Suprapubic skin (tissue), 4 donors: Measurements from ENCODE around the gene HSPA13. TPM values are rescaled to one million over a fixed set of nuclear protein-coding genes. Genes with fewer than 3 reads are reported as not detected.

Experiments used
- DNase-seq, 2 donors: peaks; one replicate each; pipeline ENCODE4 v3.0.0-alpha.2; 2019; ENCODE audit warnings: low spot score in 2 of 2
- H3K27ac ChIP-seq: fragments of 200-600 bp; sonication (generic); one replicate; pipeline ENCODE4 v1.5.1; 2019
- H3K27me3 ChIP-seq: fragments of 200-600 bp; sonication (generic); one replicate; pipeline ENCODE4 v1.5.1; 2019
- H3K36me3 ChIP-seq: fragments of 200-600 bp; sonication (generic); one replicate; pipeline ENCODE4 v1.5.1; 2019
- H3K4me1 ChIP-seq: fragments of 200-600 bp; sonication (generic); one replicate; pipeline ENCODE4 v1.5.1; 2019
- H3K4me3 ChIP-seq: fragments of 200-600 bp; sonication (generic); one replicate; pipeline ENCODE4 v1.5.1; 2019; ENCODE audit warnings: mild to moderate bottlenecking
- H3K9me3 ChIP-seq: fragments of 200-600 bp; sonication (generic); one replicate; pipeline ENCODE4 v1.5.1; 2019
- CTCF ChIP-seq, 2 donors: fragments of 200-600 bp in 1 of 2; fragments of 450-650 bp in 1 of 2; sonication (generic) in 1 of 2; IDR thresholded peaks; one replicate each; pipeline ENCODE4 v1.5.1; 2016 to 2019; ENCODE audit warnings: antibody characterized with exemption in 2 of 2, mild to moderate bottlenecking in 1 of 2, moderate library complexity in 1 of 2
- EP300 ChIP-seq: sonication (generic); formaldehyde crosslinking; IDR thresholded peaks from one replicate; pipeline ENCODE4 v1.6.1; 2017; ENCODE audit warnings: antibody characterized with exemption
- POLR2A ChIP-seq, 2 donors: fragments of 450-650 bp; IDR thresholded peaks; one replicate each; pipeline ENCODE4 v1.6.1; 2017; ENCODE audit warnings: antibody characterized with exemption in 2 of 2, mild to moderate bottlenecking in 2 of 2, moderate library complexity in 2 of 2
- POLR2AphosphoS5 ChIP-seq, 3 donors: sonication (generic); formaldehyde crosslinking; IDR thresholded peaks; one replicate each; pipeline ENCODE4 v1.6.1; 2017; ENCODE audit warnings: antibody characterized with exemption in 3 of 3
- WGBS: methylation state at CpG from one replicate; pipeline ENCODE4 v1.1.5; 2018; 5-methylcytosine and 5-hydroxymethylcytosine counted together
- total RNA-seq, 4 donors: library from RNA; depleted of rRNA; stranded (reverse); fragments of >200 nt; gene quantifications; one replicate each; pipeline ENCODE4 v1.1.0, GENCODE V29; 2016

HSPA13 gene
- 1 to 10 TPM; 3.0 to 7.6 (median 7.2) TPM for total RNA-seq

GRCh38 chr21:14382835-14383595 lies at the start of gene HSPA13:
TSS of gene HSPA13 (minus strand) at chr21:14383146. CDS start at chr21:14383119, 27 bp downstream.
- Histone ChIP-seq H3K4me1 (peaks cover 35% of the 10 kb centered on the region), H3K27me3 (no peaks in the 10 kb centered on the region)
- WGBS: 0% methylated on average over 34 of the region's 46 CpGs

GRCh38 chr21:14418920-14419319 lies 36.0 kb upstream of the HSPA13 start:
- Histone ChIP-seq H3K27me3 (no peaks in the 10 kb centered on the region), H3K4me1 (no peaks in the 10 kb centered on the region), H3K27ac (no peak overlapping the region), H3K4me3 (no peak overlapping the region), H3K9me3 (peaks cover 29% of the 10 kb centered on the region), H3K36me3 (no peaks in the 10 kb centered on the region)
- DNase-seq: no peak
- 91% methylated on average over 2 of the region's 2 CpGs for WGBS
- TF ChIP-seq EP300 (no peak), CTCF (IDR thresholded peaks at IDR 0.05) (no peak), POLR2AphosphoS5 (IDR thresholded peaks at IDR 0.05) (no peak), POLR2A (IDR thresholded peaks at IDR 0.05) (no peak)

More at GRCh38 chr21:14382835-14383595, at the start of gene HSPA13:
- TF ChIP-seq POLR2AphosphoS5 (IDR thresholded peaks at IDR 0.05) (peak in 1 of 3 donors; percentile 46), EP300 (no peak), POLR2A (IDR thresholded peaks at IDR 0.05) (peak in 1 of 2 donors; percentile 60), CTCF (IDR thresholded peaks at IDR 0.05) (no peak)
- DNase-seq: peak; percentile 99 to 100
- Histone ChIP-seq H3K9me3 (no peaks in the 10 kb centered on the region), H3K36me3 (peaks cover 7% of the 10 kb centered on the region), H3K4me3 (peak within 1 kb of the TSS; percentile 90), H3K27ac (peak within 1 kb of the TSS; percentile 86)

- no peak for TF ChIP-seq CTCF (IDR thresholded peaks at IDR 0.05)
- TF ChIP-seq EP300: no peak
- TF ChIP-seq POLR2AphosphoS5 (IDR thresholded peaks at IDR 0.05): no peak
- no peak for TF ChIP-seq POLR2A (IDR thresholded peaks at IDR 0.05)
- H3K36me3 ChIP-seq: no peaks in the 10 kb centered on the region
- H3K4me1 ChIP-seq: no peaks in the 10 kb centered on the region
- no peaks in the 10 kb centered on the region for H3K27me3 ChIP-seq
- no peak overlapping the region for H3K27ac ChIP-seq
- no peak for DNase-seq
- peaks cover 18% of the 10 kb centered on the region for H3K9me3 ChIP-seq
- 69% methylated on average over 2 of the region's 2 CpGs for WGBS
- H3K4me3 ChIP-seq: no peak overlapping the region
Observed at GRCh38 chr21:14414932-14415508, 32.1 kb upstream of the HSPA13 start.

GRCh38 chr21:14405962-14406361 lies 23.0 kb upstream of the HSPA13 start:
- H3K9me3 ChIP-seq: no peaks in the 10 kb centered on the region
- TF ChIP-seq EP300 (no peak), CTCF (IDR thresholded peaks at IDR 0.05) (no peak), POLR2A (IDR thresholded peaks at IDR 0.05) (no peak)
- no peak overlapping the region for H3K27ac ChIP-seq
- no peak for DNase-seq
- H3K36me3 ChIP-seq: no peaks in the 10 kb centered on the region
- H3K4me3 ChIP-seq: no peak overlapping the region
- 29% methylated on average over 2 of the region's 2 CpGs for WGBS
- no peaks in the 10 kb centered on the region for H3K4me1 ChIP-seq
- no peaks in the 10 kb centered on the region for H3K27me3 ChIP-seq

- no peak overlapping the region for H3K4me3 ChIP-seq
- no peaks in the 10 kb centered on the region for H3K27me3 ChIP-seq
- TF ChIP-seq POLR2AphosphoS5 (IDR thresholded peaks at IDR 0.05) (no peak), EP300 (no peak), CTCF (IDR thresholded peaks at IDR 0.05) (no peak), POLR2A (IDR thresholded peaks at IDR 0.05) (no peak)
- no peaks in the 10 kb centered on the region for H3K9me3 ChIP-seq
- WGBS: 54% methylated on average over 1 of the region's 1 CpG
- H3K4me1 ChIP-seq: no peaks in the 10 kb centered on the region
- H3K27ac ChIP-seq: no peak overlapping the region
- no peaks in the 10 kb centered on the region for H3K36me3 ChIP-seq
- DNase-seq: no peak
Observed at GRCh38 chr21:14405225-14405624, 22.3 kb upstream of the HSPA13 start.
